Astrocyte (in vitro differentiated cells and primary cell): Measurements from ENCODE around the gene DENND1C. TPM values are rescaled to one million over a fixed set of nuclear protein-coding genes. Genes with fewer than 3 reads are reported as not detected.

Experiments
- DNase-seq: peaks from one replicate; pipeline ENCODE4 v3.0.0-alpha.2; 2010; ENCODE audit warnings: low read depth
- FAIRE-seq: peaks from 2 replicates; lab custom pipeline; 2011; peaks lifted over from hg19 to GRCh38; lab: Jason Lieb, UNC
- H2AFZ ChIP-seq: 2 replicates; pipeline ENCODE4 v1.6.0; 2012; ENCODE audit warnings: low read depth, low read length, inconsistent platforms
- H3K27ac ChIP-seq: 2 replicates; pipeline ENCODE4 v1.5.1; 2011; ENCODE audit warnings: low read depth, low read length, inconsistent platforms
- H3K27me3 ChIP-seq: 2 replicates; pipeline ENCODE4 v1.6.0; 2011; ENCODE audit warnings: low read length, inconsistent platforms; ENCODE audit not compliant: insufficient read depth
- H3K36me3 ChIP-seq: 2 replicates; pipeline ENCODE4 v1.5.1; 2011; ENCODE audit warnings: low read length, inconsistent platforms; ENCODE audit not compliant: insufficient read depth
- H3K4me1 ChIP-seq: 2 replicates; pipeline ENCODE4 v1.5.1; 2011; ENCODE audit warnings: low read length, inconsistent platforms; ENCODE audit not compliant: insufficient read depth
- H3K4me2 ChIP-seq: 2 replicates; pipeline ENCODE4 v1.6.0; 2012; ENCODE audit warnings: low read length, inconsistent platforms
- H3K4me3 ChIP-seq: 2 replicates; pipeline ENCODE4 v1.5.1; 2011; ENCODE audit warnings: low read depth, mild to moderate bottlenecking, low read length, inconsistent platforms; ENCODE audit not compliant: insufficient read depth
- H3K79me2 ChIP-seq: 2 replicates; pipeline ENCODE4 v1.6.0; 2012; ENCODE audit warnings: mild to moderate bottlenecking, low read length, inconsistent platforms; ENCODE audit not compliant: insufficient read depth
- H3K9ac ChIP-seq: 2 replicates; pipeline ENCODE4 v1.6.0; 2012; ENCODE audit warnings: mild to moderate bottlenecking, low read length, inconsistent platforms
- H3K9me3 ChIP-seq: 2 replicates; pipeline ENCODE4 v1.5.1; 2012; ENCODE audit warnings: low read depth, mild to moderate bottlenecking, low read length, inconsistent platforms; ENCODE audit not compliant: insufficient read depth
- H4K20me1 ChIP-seq: 2 replicates; pipeline ENCODE4 v1.6.0; 2012; ENCODE audit warnings: low read length, inconsistent platforms; ENCODE audit not compliant: insufficient read depth
- H3K27ac Mint-ChIP-seq: one replicate; pipeline ENCODE4 v1.8.0; 2021; ENCODE audit warnings: mild to moderate bottlenecking, mixed read lengths; ENCODE audit not compliant: unreplicated experiment
- H3K27me3 Mint-ChIP-seq: one replicate; pipeline ENCODE4 v1.8.0; 2021; ENCODE audit warnings: low read depth, mixed read lengths; ENCODE audit not compliant: unreplicated experiment
- H3K36me3 Mint-ChIP-seq: one replicate; pipeline ENCODE4 v1.8.0; 2021; ENCODE audit warnings: low read depth, mixed read lengths; ENCODE audit not compliant: unreplicated experiment
- H3K4me1 Mint-ChIP-seq: one replicate; pipeline ENCODE4 v1.8.0; 2021; ENCODE audit warnings: low read depth, mixed read lengths; ENCODE audit not compliant: unreplicated experiment
- H3K4me3 Mint-ChIP-seq: one replicate; pipeline ENCODE4 v1.8.0; 2021; ENCODE audit warnings: mild to moderate bottlenecking, moderate library complexity, mixed read lengths; ENCODE audit not compliant: unreplicated experiment
- H3K9me3 Mint-ChIP-seq: one replicate; pipeline ENCODE4 v1.8.0; 2021; ENCODE audit warnings: mild to moderate bottlenecking, mixed read lengths; ENCODE audit not compliant: unreplicated experiment
- EZH2 ChIP-seq: IDR thresholded peaks from 2 replicates; pipeline ENCODE4 v1.6.1; 2012; ENCODE audit warnings: mild to moderate bottlenecking, low read length, inconsistent platforms; ENCODE audit not compliant: insufficient read depth
- total RNA-seq: library from RNA; stranded (reverse); gene quantifications from 2 replicates; pipeline ENCODE4 v1.2.1, GENCODE V29; 2021
- TF ChIP-seq, protein P1 (sequence below): IDR thresholded peaks from 2 replicates; pipeline ENCODE4 v1.5.1; 2011; ENCODE audit warnings: low read depth, mild to moderate bottlenecking, inconsistent platforms, low read length, moderate library complexity; ENCODE audit not compliant: insufficient read depth

The DENND1C gene
- total RNA-seq, 1 donor from 2014 or later: not detected

- no peaks in the 10 kb centered on the region for H3K9me3 Mint-ChIP-seq
- H3K4me2 ChIP-seq: no peak overlapping the region
- no peaks in the 10 kb centered on the region for H4K20me1 ChIP-seq
- H3K79me2 ChIP-seq: no peaks in the 10 kb centered on the region
- no peak overlapping the region for H3K9ac ChIP-seq
- no peak overlapping the region for H3K27ac Mint-ChIP-seq
- DNase-seq: no peak
- no peak for FAIRE-seq
- no peaks in the 10 kb centered on the region for H3K9me3 ChIP-seq
- no peak overlapping the region for H2AFZ ChIP-seq
- TF ChIP-seq EZH2: no peak
- TF ChIP-seq, protein P1, sequence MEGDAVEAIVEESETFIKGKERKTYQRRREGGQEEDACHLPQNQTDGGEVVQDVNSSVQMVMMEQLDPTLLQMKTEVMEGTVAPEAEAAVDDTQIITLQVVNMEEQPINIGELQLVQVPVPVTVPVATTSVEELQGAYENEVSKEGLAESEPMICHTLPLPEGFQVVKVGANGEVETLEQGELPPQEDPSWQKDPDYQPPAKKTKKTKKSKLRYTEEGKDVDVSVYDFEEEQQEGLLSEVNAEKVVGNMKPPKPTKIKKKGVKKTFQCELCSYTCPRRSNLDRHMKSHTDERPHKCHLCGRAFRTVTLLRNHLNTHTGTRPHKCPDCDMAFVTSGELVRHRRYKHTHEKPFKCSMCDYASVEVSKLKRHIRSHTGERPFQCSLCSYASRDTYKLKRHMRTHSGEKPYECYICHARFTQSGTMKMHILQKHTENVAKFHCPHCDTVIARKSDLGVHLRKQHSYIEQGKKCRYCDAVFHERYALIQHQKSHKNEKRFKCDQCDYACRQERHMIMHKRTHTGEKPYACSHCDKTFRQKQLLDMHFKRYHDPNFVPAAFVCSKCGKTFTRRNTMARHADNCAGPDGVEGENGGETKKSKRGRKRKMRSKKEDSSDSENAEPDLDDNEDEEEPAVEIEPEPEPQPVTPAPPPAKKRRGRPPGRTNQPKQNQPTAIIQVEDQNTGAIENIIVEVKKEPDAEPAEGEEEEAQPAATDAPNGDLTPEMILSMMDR: no peak
- H3K27me3 ChIP-seq: peaks cover 14% of the 10 kb centered on the region
- H3K4me3 Mint-ChIP-seq: no peak overlapping the region
- no peaks in the 10 kb centered on the region for H3K4me1 Mint-ChIP-seq
- no peak overlapping the region for H3K4me3 ChIP-seq
- no peaks in the 10 kb centered on the region for H3K36me3 Mint-ChIP-seq
- no peaks in the 10 kb centered on the region for H3K4me1 ChIP-seq
- peaks cover 24% of the 10 kb centered on the region for H3K27me3 Mint-ChIP-seq
- H3K36me3 ChIP-seq: no peaks in the 10 kb centered on the region
- H3K27ac ChIP-seq: no peak overlapping the region
Observed at GRCh38 chr19:6467384-6467783, 14.2 kb downstream of the DENND1C start.

DNA sequence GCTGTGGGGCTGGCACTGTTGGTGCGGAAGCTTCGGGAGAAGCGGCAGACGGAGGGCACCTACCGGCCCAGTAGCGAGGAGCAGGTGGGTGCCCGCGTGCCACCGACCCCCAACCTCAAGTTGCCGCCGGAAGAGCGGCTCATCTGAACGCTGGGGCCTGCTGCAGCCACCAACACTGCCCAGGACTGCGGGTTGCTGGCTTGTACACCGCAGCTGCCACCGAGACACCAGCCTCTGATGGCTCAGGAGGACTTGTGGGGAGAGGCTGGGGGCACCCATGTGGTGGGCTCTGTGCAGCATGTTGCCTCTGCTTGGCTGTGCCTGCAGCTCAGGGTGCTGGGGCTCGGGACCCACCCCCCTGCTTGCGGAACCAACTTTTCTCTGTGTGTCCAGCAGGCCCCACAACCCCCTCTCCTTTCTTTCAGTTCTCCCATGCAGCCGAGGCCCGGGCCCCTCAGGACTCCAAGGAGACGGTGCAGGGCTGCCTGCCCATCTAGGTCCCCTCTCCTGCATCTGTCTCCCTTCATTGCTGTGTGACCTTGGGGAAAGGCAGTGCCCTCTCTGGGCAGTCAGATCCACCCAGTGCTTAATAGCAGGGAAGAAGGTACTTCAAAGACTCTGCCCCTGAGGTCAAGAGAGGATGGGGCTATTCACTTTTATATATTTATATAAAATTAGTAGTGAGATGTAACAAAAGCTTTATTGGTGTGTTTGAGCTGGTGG is 14.9 kb downstream of the DENND1C start:
- no peaks in the 10 kb centered on the region for H3K9me3 ChIP-seq
- no peak overlapping the region for H2AFZ ChIP-seq
- H3K4me1 Mint-ChIP-seq: no peaks in the 10 kb centered on the region
- H3K9ac ChIP-seq: no peak overlapping the region
- no peaks in the 10 kb centered on the region for H3K9me3 Mint-ChIP-seq
- FAIRE-seq (no peak), DNase-seq (no peak)
- H3K4me2 ChIP-seq: no peak overlapping the region
- no peaks in the 10 kb centered on the region for H4K20me1 ChIP-seq
- peaks cover 20% of the 10 kb centered on the region for H3K27me3 ChIP-seq
- no peak overlapping the region for H3K4me3 ChIP-seq
- no peak overlapping the region for H3K27ac Mint-ChIP-seq
- no peaks in the 10 kb centered on the region for H3K79me2 ChIP-seq
- TF ChIP-seq, protein P1: no peak
- TF ChIP-seq EZH2: no peak
- no peaks in the 10 kb centered on the region for H3K36me3 Mint-ChIP-seq
- no peaks in the 10 kb centered on the region for H3K4me1 ChIP-seq
- peaks cover 29% of the 10 kb centered on the region for H3K27me3 Mint-ChIP-seq
- H3K4me3 Mint-ChIP-seq: no peak overlapping the region
- H3K27ac ChIP-seq: no peak overlapping the region
- H3K36me3 ChIP-seq: no peaks in the 10 kb centered on the region

DNA sequence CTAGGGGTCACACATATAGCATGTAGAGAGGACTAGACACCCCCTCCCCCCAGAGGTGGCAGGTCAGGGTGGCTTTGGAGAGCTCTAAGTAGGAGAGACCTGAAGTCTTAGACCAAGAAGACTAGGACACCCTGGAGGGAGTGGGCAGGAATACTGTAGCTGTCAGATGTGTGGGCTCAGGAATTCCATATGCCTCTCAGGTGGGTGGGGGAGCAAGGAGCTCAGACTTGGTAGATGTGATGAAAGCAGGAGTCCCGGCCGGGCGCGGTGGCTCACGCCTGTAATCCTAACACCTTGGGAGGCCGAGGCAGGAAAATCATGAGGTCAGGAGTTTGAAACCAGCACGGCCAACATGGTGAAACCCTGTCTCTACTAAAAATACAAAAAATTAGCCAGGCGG is 15.9 kb downstream of the DENND1C start:
- TF ChIP-seq, protein P1: no peak
- no peak for TF ChIP-seq EZH2
- Histone ChIP-seq H3K27ac (no peak overlapping the region), H3K79me2 (no peaks in the 10 kb centered on the region), H3K9ac (no peak overlapping the region), H3K36me3 (no peaks in the 10 kb centered on the region), H3K9me3 (no peaks in the 10 kb centered on the region), H3K27me3 (peaks cover 20% of the 10 kb centered on the region), H2AFZ (no peak overlapping the region), H3K4me3 (no peak overlapping the region), H3K4me2 (no peak overlapping the region), H4K20me1 (no peaks in the 10 kb centered on the region), H3K4me1 (no peaks in the 10 kb centered on the region)
- H3K9me3 Mint-ChIP-seq: no peaks in the 10 kb centered on the region
- DNase-seq (no peak), FAIRE-seq (no peak)
- no peaks in the 10 kb centered on the region for H3K36me3 Mint-ChIP-seq
- no peak overlapping the region for H3K4me3 Mint-ChIP-seq
- peaks cover 29% of the 10 kb centered on the region for H3K27me3 Mint-ChIP-seq
- H3K27ac Mint-ChIP-seq: no peak overlapping the region
- no peaks in the 10 kb centered on the region for H3K4me1 Mint-ChIP-seq
